PC-9 (cell line): Measurements from ENCODE around the gene HOMER2. TPM values are rescaled to one million over a fixed set of nuclear protein-coding genes. Genes with fewer than 3 reads are reported as not detected.

Experiments
- BruUV-seq: library from RNA; stranded (reverse); fragments of 400-500 nt; replicated peaks from 2 replicates; lab custom pipeline; 2021; lab: Mats Ljungman, UMichigan
- CTCF ChIA-PET: fragments of 300-600 bp; sonication (Branson Sonifier 250); formaldehyde crosslinking; loops from one replicate; lab custom pipeline; 2022; ENCODE audit warnings: antibody characterized with exemption; lab: Charles Lee
- POLR2A ChIA-PET: fragments of 300-600 bp; sonication (Branson Sonifier 250); formaldehyde crosslinking; loops from one replicate; lab custom pipeline; 2022; ENCODE audit warnings: antibody characterized with exemption; ENCODE audit not compliant: unreplicated experiment; lab: Charles Lee
- DNase-seq, 2 experiments: peaks; one replicate each; pipeline versions ENCODE4 v3.0.0 to v3.0.0-alpha.2; 2015 to 2022; ENCODE audit warnings: mixed read lengths in 1 of 2
- H2AFZ ChIP-seq: fragments of 200-600 bp; sonication (generic); 2 replicates; pipeline ENCODE4 v1.8.1; 2017; ENCODE audit warnings: antibody characterized with exemption
- H3F3A ChIP-seq: fragments of 200-600 bp; sonication (generic); 2 replicates; pipeline ENCODE4 v1.8.1; 2017; ENCODE audit warnings: antibody characterized with exemption, mild to moderate bottlenecking, low read depth; ENCODE audit not compliant: insufficient read depth
- H3K27ac ChIP-seq: fragments of 200-600 bp; sonication (generic); 2 replicates; pipeline ENCODE4 v1.6.1; 2016; ENCODE audit warnings: mixed run types
- H3K27me3 ChIP-seq: fragments of 200-600 bp; sonication (generic); 2 replicates; pipeline ENCODE4 v1.6.1; 2016; ENCODE audit warnings: low read depth, mixed run types; ENCODE audit not compliant: insufficient read depth
- H3K36me3 ChIP-seq: fragments of 200-600 bp; sonication (generic); 2 replicates; pipeline ENCODE4 v1.6.1; 2016; ENCODE audit warnings: low read depth, mixed run types
- H3K4me1 ChIP-seq: fragments of 200-600 bp; sonication (generic); replicated peaks from 2 replicates; pipeline ENCODE4 v1.6.1; 2016; ENCODE audit warnings: mixed run types; ENCODE audit not compliant: insufficient read depth
- H3K4me2 ChIP-seq: fragments of 200-600 bp; sonication (generic); 2 replicates; pipeline ENCODE4 v1.6.1; 2017; ENCODE audit warnings: mixed run types
- H3K4me3 ChIP-seq: fragments of 200-600 bp; sonication (generic); 2 replicates; pipeline ENCODE4 v1.6.1; 2016; ENCODE audit warnings: mixed run types
- H3K79me2 ChIP-seq: fragments of 200-600 bp; sonication (generic); 2 replicates; pipeline ENCODE4 v1.6.1; 2017; ENCODE audit warnings: low read depth, mixed run types
- H3K9me2 ChIP-seq: fragments of 200-600 bp; sonication (generic); 2 replicates; pipeline ENCODE4 v1.8.1; 2017; ENCODE audit warnings: mild to moderate bottlenecking; ENCODE audit not compliant: insufficient read depth
- H3K9me3 ChIP-seq: fragments of 200-600 bp; sonication (generic); 2 replicates; pipeline ENCODE4 v1.8.1; 2016; ENCODE audit warnings: low read depth; ENCODE audit not compliant: insufficient read depth
- H4K20me1 ChIP-seq: fragments of 200-600 bp; sonication (generic); 2 replicates; pipeline ENCODE4 v1.8.1; 2017; ENCODE audit not compliant: insufficient read depth
- CTCF ChIP-seq: fragments of 200-600 bp; sonication (generic); conservative IDR thresholded peaks from 2 replicates; pipeline ENCODE4 v1.6.1; 2017; ENCODE audit warnings: mixed run types, antibody characterized with exemption, mild to moderate bottlenecking, moderate library complexity
- EZH2 ChIP-seq: fragments of 200-600 bp; sonication (generic); IDR thresholded peaks from 2 replicates; pipeline ENCODE4 v1.8.0; 2017; ENCODE audit warnings: antibody characterized with exemption, low read depth
- intact Hi-C: fragments of 100-400 bp; cut with micrococcal nuclease; formaldehyde crosslinking; loops from one replicate; pipeline ENCODE4 v1.10.0; 2022; ENCODE audit not compliant: unreplicated experiment
- total RNA-seq: library from RNA; stranded (reverse); gene quantifications from 2 replicates; pipeline ENCODE4 v1.2.3, GENCODE V29; 2021

Gene HOMER2
- total RNA-seq, 1 experiment from 2014 or later: 15.1 TPM

DNA sequence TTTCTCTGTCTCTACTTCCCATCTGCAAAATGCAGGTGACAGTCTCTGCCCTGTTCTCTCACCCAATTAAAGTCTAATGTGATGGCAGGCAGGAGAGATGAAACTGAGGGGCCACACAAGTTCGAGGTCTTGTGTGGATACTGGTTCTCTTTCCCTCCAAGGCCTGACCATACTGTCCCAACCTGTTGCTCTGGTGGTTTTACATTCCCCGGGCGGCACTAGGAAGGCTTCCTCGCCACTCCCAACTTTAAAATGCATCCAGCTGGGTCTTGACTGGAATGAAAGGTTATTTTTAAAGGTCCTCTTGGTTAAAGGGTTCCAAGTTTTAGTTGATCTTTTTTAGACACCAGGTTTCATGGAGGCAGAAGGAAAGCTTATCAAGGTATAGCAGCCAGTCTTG lies 105.9 kb downstream of the HOMER2 start:
- Histone ChIP-seq H3K4me2 (no peak overlapping the region), H2AFZ (no peak overlapping the region), H3K79me2 (no peaks in the 10 kb centered on the region), H4K20me1 (no peaks in the 10 kb centered on the region), H3K27ac (no peak overlapping the region), H3K9me3 (no peaks in the 10 kb centered on the region), H3K27me3 (no peaks in the 10 kb centered on the region), H3F3A (no peaks in the 10 kb centered on the region), H3K4me1 (no peaks in the 10 kb centered on the region), H3K9me2 (no peaks in the 10 kb centered on the region), H3K36me3 (no peaks in the 10 kb centered on the region), H3K4me3 (no peak overlapping the region)
- DNase-seq: no peak
- intact Hi-C loops: loop anchor here (5.0 kb wide), 1 partner anchor 141 kb away; the partner anchor contains the start of gene RAMAC
- TF ChIP-seq EZH2 (no peak), CTCF (no peak)
- CTCF ChIA-PET: no interaction called here
- POLR2A ChIA-PET: interaction anchor here (0.6 kb wide), 1 partner anchor 460 kb away, joined by 3 read pairs; no protein-coding TSS in a partner anchor
- BruUV-seq: no TSS peak

- Histone ChIP-seq H2AFZ (no peak overlapping the region), H3K4me3 (no peak overlapping the region), H3K4me1 (no peaks in the 10 kb centered on the region), H3K79me2 (no peaks in the 10 kb centered on the region), H3F3A (no peaks in the 10 kb centered on the region), H3K27ac (no peak overlapping the region), H3K9me3 (no peaks in the 10 kb centered on the region), H4K20me1 (no peaks in the 10 kb centered on the region), H3K36me3 (no peaks in the 10 kb centered on the region), H3K9me2 (no peaks in the 10 kb centered on the region), H3K4me2 (no peak overlapping the region), H3K27me3 (no peaks in the 10 kb centered on the region)
- DNase-seq: no peak
- ChIA-PET CTCF (no interaction called here), POLR2A (no interaction called here)
- TF ChIP-seq CTCF: no peak
- no peak for TF ChIP-seq EZH2
- BruUV-seq: no TSS peak
- intact Hi-C loops: loop anchor here (5.0 kb wide), 1 partner anchor 142 kb away; the partner anchor contains the start of gene RAMAC
These were observed 106.8 kb downstream of the HOMER2 start for GRCh38 chr15:82845686-82846085.

DNA sequence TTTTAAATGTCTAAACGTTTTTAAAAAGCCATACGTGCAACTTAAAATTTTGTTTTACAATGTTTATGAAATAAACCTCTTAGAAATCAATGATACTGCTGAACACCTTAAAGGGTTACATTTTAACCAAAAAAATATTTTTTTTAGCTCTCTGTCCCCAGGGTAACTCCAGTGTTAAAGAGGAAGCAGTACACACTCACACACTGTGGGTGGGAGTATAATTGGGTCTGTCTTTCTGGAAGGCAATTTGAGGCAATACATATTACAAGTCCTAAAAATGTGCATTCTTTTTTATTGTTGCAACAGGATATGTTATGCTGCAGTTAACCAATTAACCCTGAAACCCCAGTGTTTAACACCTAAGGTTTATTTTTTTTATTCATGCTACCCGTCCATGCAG lies 109.0 kb downstream of the HOMER2 start:
- intact Hi-C loops: no loop called here
- H3F3A ChIP-seq: no peaks in the 10 kb centered on the region

More for the DNA sequence above, 109.0 kb downstream of the HOMER2 start:
- ChIA-PET CTCF (no interaction called here), POLR2A (no interaction called here)
- H3K27ac ChIP-seq: no peak overlapping the region
- no peaks in the 10 kb centered on the region for H3K9me3 ChIP-seq
- no peaks in the 10 kb centered on the region for H3K36me3 ChIP-seq
- no peak overlapping the region for H3K4me2 ChIP-seq
- no peak overlapping the region for H3K4me3 ChIP-seq
- no peaks in the 10 kb centered on the region for H3K9me2 ChIP-seq
- no peaks in the 10 kb centered on the region for H3K27me3 ChIP-seq
- no peaks in the 10 kb centered on the region for H4K20me1 ChIP-seq
- no TSS peak for BruUV-seq
- no peak for DNase-seq
- H2AFZ ChIP-seq: no peak overlapping the region
- no peaks in the 10 kb centered on the region for H3K4me1 ChIP-seq
- TF ChIP-seq CTCF: no peak
- TF ChIP-seq EZH2: no peak
- no peaks in the 10 kb centered on the region for H3K79me2 ChIP-seq
